Activated CD4-positive, alpha-beta T cell treated with anti-CD3 and anti-CD28 coated beads, Interleukin-2, amount 50 U/mL, for 48 hours (primary cell): ENCODE measurements around the gene R3HCC1L.
"Not testable (repeated sequence)": the region's sequence is repeated elsewhere in the genome, so short reads cannot be mapped to it uniquely, and the experiment has no call there.

ENCODE experiments used
- DNase-seq, 2 experiments: peaks; one replicate each; pipeline ENCODE4 v3.0.0-alpha.2; 2020

R3HCC1L gene

DNA sequence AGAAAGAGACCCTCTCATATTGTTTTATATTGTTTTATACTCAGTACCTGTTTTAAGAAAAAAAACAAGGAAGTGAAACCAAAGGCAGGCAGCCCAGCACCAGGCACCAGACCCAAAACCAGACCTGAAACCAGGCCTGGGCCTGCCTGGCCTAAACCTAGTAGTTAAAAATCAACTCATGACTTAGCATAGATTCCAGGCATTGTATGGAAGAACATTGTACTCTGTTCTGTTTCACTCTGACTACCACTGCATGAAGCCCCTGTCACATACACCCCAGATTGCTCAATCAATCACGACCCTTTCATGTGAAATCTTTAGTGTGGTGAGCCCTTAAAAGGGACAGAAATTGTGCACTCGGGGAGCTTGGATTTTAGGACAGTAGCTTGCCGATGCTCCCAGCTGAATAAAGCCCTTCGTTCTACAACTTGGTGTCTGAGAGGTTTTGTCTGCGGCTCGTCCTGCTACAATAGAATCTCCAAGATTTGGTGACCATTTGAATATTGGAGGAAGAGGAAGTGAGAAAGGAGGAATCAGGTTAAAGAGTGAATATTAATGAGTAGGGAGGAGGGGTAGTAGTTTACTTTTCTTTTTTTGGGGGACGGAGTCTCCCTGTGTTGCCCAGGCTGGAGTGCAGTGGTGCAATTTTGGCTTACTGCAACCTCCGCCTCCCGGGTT lies 1.2 kb upstream of the R3HCC1L start:
- DNase-seq, result not testable (repeated sequence)

DNA sequence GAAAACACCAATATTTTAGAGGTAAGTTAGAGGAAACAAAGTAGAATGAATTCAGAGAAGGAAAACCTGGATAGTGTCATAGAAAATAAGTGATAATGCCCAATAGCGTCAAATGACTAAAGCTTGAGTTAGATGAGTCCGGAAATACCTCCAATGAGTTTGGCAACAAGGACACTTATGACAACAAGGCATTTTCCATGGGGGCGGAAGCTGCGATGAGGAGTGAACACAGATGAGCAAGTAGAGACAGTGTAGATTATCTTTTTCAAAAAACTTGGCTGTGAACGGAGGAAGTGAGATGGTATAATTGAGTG lies 383 bp upstream of the R3HCC1L start:
- DNase-seq, result no peak

DNA sequence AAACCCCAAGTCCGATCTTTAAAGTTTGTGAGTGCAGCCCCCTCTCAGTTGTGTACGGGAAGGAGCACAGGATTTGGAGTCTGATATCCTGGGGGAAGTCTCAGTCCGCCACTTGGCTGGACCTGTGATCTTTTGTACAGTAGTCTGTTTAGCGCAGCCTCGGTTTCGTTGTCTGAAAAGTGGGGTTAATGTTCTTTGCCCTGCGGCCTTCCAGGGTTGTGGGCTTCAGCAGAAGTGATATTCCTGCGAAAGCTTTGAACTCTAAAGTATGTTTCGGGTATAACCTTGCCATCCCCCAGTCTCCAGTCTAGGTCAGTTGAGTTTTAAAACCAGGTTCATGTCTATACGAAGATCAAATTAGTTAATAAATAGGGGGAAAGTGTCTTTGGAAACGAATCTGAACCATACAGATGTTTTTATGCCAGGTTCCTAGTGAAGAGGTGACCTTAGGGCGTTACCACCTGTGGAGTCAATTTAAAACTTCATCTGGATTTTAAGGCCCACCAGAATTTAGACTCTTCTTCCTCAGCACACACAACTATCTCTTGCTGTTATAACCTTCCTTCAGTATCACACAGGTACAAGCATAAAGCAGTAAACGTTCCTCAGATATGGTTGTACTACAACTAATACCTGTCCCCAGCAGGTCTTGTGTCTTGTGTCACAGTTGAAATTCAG lies 904 bp downstream of the R3HCC1L start:
- DNase-seq, result no peak

DNA sequence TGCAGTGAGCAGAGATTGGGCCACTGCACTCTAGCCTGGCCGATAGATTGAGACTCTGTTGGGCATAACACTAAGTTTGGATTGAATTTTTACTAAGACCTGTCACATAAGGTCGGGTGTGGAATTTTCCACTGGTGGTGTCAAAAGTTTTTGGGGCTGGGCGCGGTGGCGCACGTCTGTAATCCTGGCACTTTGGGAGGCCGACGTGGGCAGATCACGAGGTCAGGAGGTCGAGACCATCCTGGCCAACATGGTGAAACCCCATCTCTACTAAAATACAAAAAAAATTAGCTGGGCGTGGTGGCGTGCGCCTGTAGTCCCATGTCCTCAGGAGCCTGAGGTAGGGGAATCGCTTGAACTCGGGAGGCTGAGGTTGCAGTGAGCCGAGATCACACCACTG lies 2.3 kb downstream of the R3HCC1L start:
- DNase-seq, result not testable (repeated sequence)

DNA sequence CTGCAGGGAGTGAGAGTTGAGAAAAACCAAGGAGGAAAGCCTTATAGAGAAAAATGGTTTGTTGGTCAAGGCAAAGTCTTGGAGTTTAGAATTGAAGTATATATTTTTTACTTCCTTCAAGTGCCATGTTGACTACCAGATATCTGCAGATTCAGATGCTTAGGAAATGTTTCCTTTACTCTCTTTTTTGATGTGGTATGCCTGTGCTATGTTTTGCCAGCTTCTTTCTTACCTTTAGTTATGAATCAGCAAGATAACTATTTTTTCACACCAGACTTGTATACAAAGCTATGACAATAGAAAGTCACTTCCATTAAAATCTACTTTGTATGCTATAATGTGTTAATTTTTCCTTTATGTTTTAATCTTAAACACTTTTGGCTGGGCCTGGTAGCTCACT lies 3.6 kb downstream of the R3HCC1L start:
- DNase-seq, result no peak

DNA sequence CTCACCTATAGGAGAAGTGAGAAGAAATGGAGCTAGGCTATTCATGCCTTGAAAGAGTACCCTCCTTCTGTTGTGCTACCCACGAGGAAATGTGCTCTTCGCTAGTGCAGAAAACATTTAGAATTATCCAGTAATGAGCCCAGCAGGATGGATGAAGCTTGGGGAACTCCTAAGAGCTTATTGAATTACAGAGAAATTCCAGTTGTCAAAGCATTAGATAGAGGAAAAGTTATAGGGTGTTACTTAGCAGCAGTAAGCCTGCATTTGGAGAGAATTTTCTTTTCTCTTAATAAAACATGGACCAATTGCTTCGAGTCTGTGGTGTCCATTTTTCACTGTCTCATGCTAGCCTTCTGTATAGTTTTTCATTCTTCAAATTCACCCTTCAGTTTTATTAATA lies 5.0 kb downstream of the R3HCC1L start:
- no peak for DNase-seq

DNA sequence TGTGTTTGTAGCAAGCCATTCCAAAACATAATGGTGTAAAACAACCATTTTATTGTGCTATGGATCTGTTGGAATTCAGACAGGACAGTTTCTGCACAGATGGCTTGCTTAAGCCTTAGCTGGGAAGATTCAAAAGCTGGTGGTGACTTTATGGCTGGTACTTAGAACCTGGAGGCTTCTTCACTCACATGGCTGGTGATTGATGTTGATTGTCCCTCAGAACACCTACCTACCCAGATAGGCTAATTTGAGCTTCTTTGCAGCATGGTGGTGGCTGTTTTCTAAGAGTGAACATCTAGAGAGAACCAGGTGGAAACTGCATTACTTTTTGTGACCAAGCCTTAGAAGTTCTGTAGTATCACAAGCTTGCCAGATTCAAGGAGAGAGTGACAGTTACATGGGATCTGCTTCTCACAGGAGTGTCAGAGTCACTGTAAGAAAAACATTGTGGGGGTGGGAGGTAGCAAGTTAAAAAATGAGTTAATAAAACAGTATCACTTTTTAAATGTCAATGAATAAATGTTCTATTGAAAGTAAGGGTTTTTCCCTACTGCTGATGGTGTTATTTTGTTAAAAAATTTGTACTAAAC lies 7.1 kb downstream of the R3HCC1L start:
- no peak for DNase-seq

DNA sequence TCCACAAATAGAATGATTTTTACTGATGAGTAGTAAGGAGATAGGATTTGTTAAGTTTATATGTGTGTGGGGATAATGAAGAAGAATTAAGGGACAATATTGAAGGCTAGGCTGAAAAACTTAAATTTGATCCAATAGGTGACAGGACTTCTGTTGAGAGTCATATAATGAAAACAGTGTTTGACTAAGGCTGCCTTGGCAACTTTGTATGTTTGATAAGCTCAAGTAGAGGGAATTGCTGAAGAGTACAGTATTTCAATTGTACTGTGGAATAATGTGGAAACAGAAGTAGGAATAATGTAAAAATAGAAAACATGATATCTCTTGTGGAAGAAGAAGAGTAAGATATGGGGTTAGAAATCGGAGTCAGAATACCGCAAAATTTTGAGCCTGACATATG lies 10.5 kb downstream of the R3HCC1L start:
- DNase-seq, result no peak

DNA sequence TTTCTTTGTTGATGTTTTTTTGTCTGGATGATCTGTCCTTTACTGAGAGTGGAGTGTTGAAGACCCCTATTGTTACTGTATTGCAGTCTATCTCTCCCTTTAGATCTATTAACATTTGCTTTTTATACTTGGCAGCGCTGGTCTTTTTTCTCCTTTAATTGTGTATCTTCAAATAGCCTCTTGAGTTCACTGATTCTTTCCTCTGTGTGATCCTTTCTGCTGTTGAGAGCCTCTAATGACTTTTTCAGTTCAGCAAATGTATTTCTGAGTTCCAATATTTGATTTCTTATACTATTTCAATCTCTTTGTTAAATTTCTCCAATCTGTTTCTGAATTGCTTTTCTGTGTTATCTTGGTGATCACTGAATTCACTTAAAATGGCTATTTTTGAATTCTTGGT lies 15.4 kb downstream of the R3HCC1L start:
- DNase-seq, result no peak

DNA sequence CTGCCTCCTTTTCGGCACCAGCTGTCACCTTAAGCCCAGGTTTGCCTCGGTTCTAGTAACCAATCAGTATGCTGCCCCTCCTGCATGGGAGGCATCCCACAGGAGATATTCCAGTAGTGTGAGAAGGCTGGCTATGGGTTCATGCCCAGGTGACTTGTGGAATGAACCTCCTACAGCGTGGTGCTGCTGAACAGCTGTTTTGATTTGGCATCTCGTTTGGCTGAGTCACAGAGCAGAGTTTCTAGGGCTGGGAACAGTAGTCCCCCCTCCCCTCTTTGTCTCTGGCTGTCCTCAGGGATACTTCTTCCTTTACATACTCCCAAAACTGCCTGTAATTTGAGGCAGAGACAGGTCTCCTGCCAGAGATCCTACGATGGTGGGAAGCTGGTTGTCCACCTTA lies 16.1 kb downstream of the R3HCC1L start:
- DNase-seq, result no peak

DNA sequence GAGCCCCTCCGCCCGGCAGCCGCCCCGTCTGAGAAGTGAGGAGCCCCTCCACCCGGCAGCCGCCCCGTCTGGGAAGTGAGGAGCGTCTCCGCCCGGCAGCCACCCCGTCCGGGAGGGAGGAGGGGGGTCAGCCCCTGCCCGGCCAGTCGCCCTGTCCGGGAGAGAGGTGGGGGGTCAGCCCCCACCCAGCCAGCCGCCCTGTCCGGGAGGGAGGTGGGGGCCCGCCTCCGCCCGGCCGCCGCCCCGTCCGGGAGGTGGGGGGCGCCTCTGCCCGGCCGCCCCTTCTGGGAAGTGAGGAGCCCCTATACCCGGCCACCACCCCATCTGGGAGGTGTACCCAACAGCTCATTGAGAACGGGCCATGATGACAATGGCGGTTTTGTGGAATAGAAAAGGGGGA lies 18.3 kb downstream of the R3HCC1L start:
- not testable (repeated sequence) for DNase-seq

DNA sequence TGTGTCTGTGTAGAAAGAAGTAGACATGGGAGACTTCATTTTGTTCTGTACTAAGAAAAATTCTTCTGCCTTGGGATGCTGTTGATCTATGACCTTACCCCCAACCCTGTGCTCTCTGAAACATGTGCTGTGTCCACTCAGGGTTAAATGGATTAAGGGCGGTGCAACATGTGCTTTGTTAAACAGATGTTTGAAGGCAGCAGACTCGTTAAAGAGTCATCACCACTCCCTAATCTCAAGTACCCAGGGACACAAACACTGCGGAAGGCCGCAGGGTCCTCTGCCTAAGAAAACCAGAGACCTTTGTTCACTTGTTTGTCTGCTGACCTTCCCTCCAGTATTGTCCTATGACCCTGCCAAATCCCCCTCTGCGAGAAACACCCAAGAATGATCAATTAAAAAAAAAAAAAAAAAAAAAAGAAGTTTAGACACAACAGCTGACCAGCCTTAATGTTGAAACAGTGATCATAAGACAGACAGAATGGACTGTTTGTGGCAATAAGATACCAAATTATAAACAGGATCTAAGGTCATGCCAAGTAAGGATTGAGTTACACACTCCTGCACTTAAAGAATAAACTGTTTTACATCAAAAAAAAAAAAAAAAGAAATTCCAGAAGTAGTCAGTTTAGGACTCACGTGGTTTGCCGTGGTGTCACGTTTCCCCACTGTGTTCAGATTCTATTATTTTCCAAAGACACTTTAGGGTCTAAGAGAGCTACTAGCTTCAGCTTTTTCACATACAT lies 18.9 kb downstream of the R3HCC1L start:
- DNase-seq, result not testable (repeated sequence)

DNA sequence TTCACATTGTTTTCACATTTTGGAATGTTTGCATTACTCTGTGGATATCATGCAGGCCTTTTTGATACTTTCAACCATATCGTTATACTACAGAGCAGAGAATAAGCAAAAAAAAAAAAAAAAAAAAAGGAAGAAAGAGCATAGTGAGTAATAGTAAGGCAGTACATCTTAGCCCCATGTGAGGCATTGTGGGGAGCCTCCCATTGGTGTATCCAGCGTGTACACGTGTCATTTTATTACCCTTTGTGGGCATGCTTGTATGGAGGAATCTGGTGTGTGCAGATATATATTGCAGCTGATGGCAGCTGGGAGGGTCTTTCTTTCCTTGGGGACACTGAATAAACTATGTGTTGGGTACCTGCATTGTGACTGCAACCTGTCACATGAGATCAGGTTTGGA lies 19.6 kb downstream of the R3HCC1L start:
- no peak for DNase-seq

DNA sequence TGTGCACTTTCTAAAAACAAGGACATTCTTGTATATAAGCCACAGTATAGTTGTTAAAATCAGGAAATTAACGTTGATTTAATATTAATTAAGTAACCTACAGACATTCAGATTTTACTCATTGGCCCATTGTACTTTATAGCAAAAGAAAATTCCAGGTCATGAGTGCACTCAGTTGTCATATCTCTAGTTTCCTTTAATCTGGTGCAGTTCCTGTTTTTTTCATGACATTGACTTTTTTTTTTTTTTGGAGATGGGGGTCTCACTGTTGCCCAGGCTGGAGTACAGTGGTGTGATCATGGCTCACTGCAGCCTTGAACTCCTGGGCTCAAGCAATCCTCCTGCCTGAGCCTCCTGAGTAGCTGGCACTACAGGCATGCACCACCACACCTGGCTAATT lies 24.1 kb downstream of the R3HCC1L start:
- no peak for DNase-seq

DNA sequence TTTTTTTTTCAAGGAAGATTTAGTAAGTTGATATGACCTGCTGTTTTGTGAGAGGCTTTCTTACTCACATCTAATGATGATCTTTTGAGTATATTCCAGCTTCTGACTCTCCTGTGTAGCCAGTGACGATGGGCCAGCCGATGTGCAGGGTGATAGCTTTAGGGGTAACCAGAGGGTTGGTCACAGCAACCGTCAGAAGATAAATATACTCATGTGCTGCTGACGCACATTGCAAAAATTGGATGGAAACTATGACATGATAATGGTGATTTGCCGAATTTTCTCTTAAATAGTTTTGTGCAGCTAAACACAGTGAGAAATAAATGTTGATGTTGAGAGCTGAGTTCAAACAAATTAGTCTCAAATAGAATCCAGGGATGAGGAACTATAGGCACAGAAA lies 29.5 kb downstream of the R3HCC1L start:
- no peak for DNase-seq

DNA sequence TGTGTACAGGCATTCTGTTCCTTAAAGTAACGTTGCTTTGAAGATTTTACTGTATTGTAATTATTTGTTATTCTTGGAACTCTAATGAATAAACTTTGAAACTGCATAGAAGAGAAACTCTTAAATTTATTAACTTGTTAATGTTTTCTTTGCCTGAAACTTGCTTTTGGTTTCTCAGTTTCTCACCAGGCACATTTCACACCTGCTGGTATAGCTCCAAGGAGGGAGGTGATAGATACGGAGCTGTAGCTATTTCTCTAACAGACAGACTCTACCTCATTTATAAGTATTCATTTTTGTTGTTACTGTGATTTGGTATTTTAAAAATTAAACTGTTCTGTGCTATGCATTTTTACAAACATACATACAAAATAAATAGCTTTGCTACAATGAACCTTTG lies 32.7 kb downstream of the R3HCC1L start:
- no peak for DNase-seq

DNA sequence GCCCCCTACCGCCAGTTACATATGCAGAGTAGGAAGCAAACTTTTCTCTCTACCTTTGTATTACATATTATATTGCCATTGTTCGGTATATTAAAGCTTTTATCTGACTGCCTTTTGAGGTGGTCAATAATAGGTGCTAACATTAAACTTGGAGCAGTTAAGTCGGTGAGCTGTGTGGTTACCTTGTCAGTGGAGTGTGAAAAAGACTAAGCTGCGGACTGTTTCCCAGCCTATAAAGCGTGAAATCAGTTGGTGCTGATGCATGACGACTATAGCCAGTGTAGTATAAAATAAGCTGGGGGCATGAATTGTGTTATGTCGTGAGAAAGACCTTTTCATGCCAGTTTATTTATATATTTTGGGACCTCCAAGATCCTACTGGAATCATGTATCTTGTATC lies 33.7 kb downstream of the R3HCC1L start:
- DNase-seq, result no peak

DNA sequence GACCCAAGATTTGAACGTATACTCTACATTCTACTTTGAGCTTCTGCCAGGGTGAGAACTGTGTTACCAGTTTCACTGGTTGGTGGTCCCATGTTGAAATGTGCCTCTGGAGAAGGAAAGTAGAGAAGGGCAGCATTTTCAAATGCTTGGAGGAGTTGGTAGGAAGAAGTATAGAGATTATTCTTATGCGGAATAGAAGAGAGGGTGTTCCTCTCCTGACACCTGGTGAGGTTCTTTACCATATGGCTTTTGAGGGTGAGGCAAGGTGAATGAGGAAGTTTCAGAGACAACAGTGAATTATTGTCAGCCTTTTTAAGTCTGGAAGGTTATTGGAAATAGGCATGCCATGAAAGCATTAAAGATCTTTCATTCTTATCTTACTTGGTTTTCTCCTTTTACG lies 34.3 kb downstream of the R3HCC1L start:
- no peak for DNase-seq

DNA sequence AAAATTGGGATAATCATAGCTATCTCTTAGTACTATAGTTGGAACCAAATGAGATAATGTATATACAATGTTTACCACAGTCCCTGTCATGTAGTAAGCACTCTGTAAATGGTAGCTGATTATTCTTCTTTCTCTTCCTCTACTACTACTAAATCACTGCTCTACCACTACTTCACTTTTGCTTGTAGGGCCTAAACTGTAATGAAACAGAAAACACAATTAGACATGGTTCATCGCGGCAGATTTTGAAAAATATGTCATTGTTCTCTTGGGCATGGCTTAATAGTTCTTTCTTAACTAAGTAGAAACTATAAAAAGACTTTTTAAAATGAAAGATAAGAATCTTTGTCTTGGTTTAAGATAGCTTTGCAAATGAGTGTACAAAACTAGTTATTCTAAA lies 34.9 kb downstream of the R3HCC1L start:
- no peak for DNase-seq

DNA sequence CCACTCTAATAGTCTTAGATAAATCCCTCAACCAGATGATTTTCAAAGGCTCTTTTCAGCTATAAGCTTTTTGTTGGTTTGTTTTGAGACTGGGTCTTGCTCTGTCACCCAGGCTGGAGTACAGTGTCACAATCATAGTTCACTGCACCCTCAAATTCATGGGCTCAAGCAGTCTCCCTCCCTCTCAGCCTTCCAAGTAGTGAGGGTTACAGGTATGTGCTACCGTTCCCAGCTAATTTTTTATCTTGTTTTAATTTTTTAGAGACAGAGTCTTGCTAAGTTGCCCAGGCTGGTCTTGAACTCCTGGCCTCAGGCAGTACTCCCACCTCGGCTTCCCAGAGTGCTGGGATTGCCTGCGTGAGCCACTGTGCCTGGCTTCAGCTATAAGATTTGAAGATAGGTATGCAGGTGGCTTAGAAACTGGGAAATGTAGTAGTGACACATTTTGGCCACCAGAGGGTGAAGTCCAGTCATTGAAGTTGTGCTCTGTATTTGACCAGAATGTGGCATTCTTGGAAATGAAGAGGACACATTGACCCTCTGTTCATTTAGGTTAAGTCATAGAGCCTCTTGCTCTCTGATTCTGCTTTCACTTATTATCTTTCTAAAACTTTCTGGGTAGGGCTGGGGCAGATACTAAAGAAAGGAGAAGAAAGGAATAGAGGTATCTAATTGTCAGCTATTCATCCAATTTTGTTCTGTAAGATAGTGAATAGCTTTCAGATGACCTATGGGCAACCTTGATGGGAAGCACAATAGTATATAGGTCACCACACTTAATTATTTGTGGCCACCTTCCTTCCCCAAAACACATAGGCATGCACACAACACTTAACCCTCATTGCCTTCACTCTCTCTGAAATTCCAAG lies 36.0 kb downstream of the R3HCC1L start:
- peak in 1 of 2 experiments; percentile 24 for DNase-seq

DNA sequence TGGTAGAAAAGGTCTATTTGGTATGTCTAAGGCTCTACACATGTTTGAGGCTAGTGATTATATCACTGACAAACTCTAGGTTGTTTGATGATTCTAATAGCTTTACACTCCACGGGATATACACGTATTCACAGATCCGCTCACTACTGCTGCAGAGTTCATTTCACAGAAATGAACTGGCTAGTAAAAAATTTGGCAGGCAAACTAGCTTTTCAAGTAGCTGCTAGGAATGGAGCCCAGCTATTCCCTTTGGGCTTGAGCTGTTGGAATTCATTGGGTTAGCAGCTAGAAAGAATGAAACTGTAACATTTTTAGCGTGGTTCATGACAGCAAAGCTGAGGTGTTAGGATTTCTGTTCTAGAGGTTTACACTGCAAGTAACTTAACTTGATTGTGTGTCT lies 37.6 kb downstream of the R3HCC1L start:
- no peak for DNase-seq

DNA sequence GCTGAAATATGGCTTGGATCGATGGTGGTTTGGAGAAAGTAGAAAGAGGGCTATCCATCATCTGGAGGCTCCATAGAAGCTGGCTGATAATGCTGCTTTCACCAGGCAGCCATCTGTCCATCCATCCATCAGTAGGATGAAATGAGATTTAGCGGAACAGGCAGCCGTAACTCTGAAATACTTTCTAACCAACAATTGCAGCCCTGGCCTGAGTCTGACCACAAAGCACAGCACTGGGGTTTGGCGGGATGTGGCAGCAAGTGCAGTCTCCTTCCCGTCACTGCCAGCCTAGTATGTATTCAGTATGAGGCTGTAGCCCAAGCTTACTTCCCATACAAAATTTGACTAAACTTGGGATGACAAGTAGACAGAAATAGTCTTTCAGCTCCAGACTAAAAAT lies 38.0 kb downstream of the R3HCC1L start:
- DNase-seq, result no peak

DNA sequence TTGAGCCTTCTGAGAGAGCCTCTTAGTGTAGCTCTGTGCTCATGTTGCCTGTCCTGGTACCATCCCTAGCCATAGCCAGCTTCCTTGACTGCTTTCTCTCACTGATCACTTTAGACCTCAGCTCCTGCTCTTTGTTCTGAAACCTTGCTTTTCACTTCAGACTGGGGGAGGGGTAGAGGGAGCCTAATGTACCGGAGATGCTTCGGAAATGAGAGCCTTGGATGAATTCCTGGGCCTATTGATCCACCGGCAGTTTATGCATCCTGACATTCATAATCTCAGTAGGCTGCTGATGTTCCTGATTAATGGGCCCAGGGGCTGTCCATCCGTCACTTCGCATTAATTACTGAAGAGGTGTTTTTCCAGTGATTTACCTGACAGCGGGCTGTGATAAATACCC lies 38.8 kb downstream of the R3HCC1L start:
- DNase-seq, result no peak
